ENCODE measurements around the gene SNX17. TPM values are rescaled to one million over a fixed set of nuclear protein-coding genes. Genes with fewer than 3 reads are reported as not detected.
A peak's percentile ranks its signal among the peaks of the same experiment; 100 is the strongest.

Gene SNX17
- total RNA-seq, 1 experiment from 2014 or later = 90.5 TPM

DNA sequence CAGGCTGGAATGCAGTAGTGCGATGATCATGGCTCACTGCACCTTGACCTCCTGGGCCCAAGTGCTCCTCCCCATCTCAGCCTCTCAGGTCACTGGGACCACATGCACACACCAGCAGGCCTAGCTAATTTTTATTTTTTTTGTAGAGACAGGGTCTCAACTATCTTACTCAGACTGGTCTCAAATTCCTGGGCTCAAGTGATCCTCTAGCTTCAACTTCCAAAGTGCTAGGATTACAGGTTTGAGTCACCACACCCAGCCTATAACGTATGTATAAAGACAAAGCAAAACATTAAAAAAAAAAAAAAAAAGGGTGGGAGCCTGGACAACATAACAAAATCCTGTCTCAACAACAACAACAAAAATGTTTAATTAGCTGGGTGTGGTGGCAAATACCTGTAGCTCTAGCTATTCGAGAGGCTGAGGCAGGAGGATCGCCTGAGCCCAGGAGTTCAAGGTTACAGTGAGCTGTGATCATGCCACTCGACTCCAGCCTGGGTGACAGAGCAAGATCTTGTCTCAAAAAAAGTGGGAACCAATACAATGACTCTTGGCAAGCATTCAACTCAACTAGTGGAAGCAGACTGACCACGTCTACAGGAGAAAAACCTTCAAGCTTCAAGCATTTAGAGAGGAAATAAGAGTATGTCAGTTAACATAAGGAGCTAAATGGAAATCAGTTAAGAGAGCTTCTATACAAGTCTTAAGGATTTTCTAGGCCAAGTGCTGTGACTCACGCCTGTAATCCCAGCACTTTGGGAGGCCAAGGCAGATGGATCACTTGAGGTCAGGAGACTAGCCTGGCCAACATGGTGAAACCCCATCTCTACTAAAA, 16.4 kb upstream of the SNX17 start:
- peak overlapping the region; percentile 10; the same call in 1 of the 2 replicates for H3K4me2 ChIP-seq (ENCODE audit: low read length)
- no peak overlapping the region for H3K27ac ChIP-seq (ENCODE audit: low read depth, low read length)
- DNase-seq (ENCODE audit: low read depth, low spot score) = no peak
- peaks cover 92% of the 10 kb centered on the region for H3K79me2 ChIP-seq (ENCODE audit: insufficient read depth, low read length)
- no peak for TF ChIP-seq ELF1 (IDR thresholded peaks at IDR 0.05; ENCODE audit: borderline replicate concordance, low read depth)
- TF ChIP-seq JUND (IDR thresholded peaks at IDR 0.05) = no peak
- TF ChIP-seq, protein P1, sequence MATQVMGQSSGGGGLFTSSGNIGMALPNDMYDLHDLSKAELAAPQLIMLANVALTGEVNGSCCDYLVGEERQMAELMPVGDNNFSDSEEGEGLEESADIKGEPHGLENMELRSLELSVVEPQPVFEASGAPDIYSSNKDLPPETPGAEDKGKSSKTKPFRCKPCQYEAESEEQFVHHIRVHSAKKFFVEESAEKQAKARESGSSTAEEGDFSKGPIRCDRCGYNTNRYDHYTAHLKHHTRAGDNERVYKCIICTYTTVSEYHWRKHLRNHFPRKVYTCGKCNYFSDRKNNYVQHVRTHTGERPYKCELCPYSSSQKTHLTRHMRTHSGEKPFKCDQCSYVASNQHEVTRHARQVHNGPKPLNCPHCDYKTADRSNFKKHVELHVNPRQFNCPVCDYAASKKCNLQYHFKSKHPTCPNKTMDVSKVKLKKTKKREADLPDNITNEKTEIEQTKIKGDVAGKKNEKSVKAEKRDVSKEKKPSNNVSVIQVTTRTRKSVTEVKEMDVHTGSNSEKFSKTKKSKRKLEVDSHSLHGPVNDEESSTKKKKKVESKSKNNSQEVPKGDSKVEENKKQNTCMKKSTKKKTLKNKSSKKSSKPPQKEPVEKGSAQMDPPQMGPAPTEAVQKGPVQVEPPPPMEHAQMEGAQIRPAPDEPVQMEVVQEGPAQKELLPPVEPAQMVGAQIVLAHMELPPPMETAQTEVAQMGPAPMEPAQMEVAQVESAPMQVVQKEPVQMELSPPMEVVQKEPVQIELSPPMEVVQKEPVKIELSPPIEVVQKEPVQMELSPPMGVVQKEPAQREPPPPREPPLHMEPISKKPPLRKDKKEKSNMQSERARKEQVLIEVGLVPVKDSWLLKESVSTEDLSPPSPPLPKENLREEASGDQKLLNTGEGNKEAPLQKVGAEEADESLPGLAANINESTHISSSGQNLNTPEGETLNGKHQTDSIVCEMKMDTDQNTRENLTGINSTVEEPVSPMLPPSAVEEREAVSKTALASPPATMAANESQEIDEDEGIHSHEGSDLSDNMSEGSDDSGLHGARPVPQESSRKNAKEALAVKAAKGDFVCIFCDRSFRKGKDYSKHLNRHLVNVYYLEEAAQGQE (IDR thresholded peaks at IDR 0.05; ENCODE audit: low read depth) = no peak
- TF ChIP-seq YY1 (IDR thresholded peaks at IDR 0.05; ENCODE audit: extremely low read depth, insufficient replicate concordance, low read depth, low read length) = no peak
- TF ChIP-seq, protein P2, sequence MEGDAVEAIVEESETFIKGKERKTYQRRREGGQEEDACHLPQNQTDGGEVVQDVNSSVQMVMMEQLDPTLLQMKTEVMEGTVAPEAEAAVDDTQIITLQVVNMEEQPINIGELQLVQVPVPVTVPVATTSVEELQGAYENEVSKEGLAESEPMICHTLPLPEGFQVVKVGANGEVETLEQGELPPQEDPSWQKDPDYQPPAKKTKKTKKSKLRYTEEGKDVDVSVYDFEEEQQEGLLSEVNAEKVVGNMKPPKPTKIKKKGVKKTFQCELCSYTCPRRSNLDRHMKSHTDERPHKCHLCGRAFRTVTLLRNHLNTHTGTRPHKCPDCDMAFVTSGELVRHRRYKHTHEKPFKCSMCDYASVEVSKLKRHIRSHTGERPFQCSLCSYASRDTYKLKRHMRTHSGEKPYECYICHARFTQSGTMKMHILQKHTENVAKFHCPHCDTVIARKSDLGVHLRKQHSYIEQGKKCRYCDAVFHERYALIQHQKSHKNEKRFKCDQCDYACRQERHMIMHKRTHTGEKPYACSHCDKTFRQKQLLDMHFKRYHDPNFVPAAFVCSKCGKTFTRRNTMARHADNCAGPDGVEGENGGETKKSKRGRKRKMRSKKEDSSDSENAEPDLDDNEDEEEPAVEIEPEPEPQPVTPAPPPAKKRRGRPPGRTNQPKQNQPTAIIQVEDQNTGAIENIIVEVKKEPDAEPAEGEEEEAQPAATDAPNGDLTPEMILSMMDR (IDR thresholded peaks at IDR 0.05 in 2 of 3, conservative IDR thresholded peaks at IDR 0.05 in 1 of 3; ENCODE audit: borderline replicate concordance in 1 of 3, insufficient read depth in 1 of 3, low read depth in 2 of 3, low read length in 2 of 3) = no peak
- TF ChIP-seq POLR2A (IDR thresholded peaks at IDR 0.05; ENCODE audit: borderline replicate concordance, extremely low read depth, insufficient read depth, insufficient read length) = no peak
- H3K9me3 ChIP-seq (ENCODE audit: control insufficient read depth in 1 of 2, insufficient read depth in 1 of 2, low read depth in 1 of 2, low read length in 2 of 2) = no peaks in the 10 kb centered on the region
- ChIA-PET RAD21 (ENCODE audit: low non-redundant PET in 1 of 2, low total read pairs in 2 of 2, uncharacterized antibody in 2 of 2, unreplicated experiment in 2 of 2) (no interaction called here), POLR2A (no interaction called here), CTCF (no interaction called here)
- no peaks in the 10 kb centered on the region for H3K27me3 ChIP-seq (ENCODE audit: insufficient read depth, low read length)
- no peaks in the 10 kb centered on the region for H3K36me3 ChIP-seq (ENCODE audit: control insufficient read depth in 1 of 2, insufficient read depth in 2 of 2, low read length in 2 of 2)
- no peaks in the 10 kb centered on the region for H4K20me1 ChIP-seq (ENCODE audit: insufficient read depth)
- intact Hi-C loops (cut with micrococcal nuclease) = no loop called here
- no peak for ATAC-seq
- no peaks in the 10 kb centered on the region for H3K9me2 ChIP-seq (ENCODE audit: insufficient read depth)
- no TSS peak for BruUV-seq (replicated peaks)
- no peak overlapping the region for H3K9ac ChIP-seq (ENCODE audit: low read length)
- H2AFZ ChIP-seq (ENCODE audit: low read depth, low read length, poor library complexity, severe bottlenecking) = no peak overlapping the region
- H3K4me3 ChIP-seq (replicated peaks in 1 of 2; ENCODE audit: low read depth in 1 of 2, low read length in 2 of 2) = no peak overlapping the region
- H3K4me1 ChIP-seq (ENCODE audit: control insufficient read depth in 1 of 2, insufficient read depth in 2 of 2, low read length in 2 of 2) = peaks cover 12 to 28% of the 10 kb centered on the region in 2 experiments
